Measurements from ENCODE around the gene EFR3B.

GRCh38 chr2:25201265-25201664, 159.4 kb downstream of the EFR3B start:
- TF ChIP-seq EP300 (IDR thresholded peaks at IDR 0.05; ENCODE audit: borderline replicate concordance in 1 of 2, low read depth in 1 of 2, low read length in 1 of 2), result no peak
- TF ChIP-seq FOXJ3 (CRISPR knock-in tag; IDR thresholded peaks at IDR 0.05), result no peak
- TF ChIP-seq, protein P1, sequence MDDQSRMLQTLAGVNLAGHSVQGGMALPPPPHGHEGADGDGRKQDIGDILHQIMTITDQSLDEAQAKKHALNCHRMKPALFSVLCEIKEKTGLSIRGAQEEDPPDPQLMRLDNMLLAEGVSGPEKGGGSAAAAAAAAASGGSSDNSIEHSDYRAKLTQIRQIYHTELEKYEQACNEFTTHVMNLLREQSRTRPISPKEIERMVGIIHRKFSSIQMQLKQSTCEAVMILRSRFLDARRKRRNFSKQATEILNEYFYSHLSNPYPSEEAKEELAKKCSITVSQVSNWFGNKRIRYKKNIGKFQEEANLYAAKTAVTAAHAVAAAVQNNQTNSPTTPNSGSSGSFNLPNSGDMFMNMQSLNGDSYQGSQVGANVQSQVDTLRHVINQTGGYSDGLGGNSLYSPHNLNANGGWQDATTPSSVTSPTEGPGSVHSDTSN (IDR thresholded peaks at IDR 0.05), result no peak
- TF ChIP-seq, protein P2, sequence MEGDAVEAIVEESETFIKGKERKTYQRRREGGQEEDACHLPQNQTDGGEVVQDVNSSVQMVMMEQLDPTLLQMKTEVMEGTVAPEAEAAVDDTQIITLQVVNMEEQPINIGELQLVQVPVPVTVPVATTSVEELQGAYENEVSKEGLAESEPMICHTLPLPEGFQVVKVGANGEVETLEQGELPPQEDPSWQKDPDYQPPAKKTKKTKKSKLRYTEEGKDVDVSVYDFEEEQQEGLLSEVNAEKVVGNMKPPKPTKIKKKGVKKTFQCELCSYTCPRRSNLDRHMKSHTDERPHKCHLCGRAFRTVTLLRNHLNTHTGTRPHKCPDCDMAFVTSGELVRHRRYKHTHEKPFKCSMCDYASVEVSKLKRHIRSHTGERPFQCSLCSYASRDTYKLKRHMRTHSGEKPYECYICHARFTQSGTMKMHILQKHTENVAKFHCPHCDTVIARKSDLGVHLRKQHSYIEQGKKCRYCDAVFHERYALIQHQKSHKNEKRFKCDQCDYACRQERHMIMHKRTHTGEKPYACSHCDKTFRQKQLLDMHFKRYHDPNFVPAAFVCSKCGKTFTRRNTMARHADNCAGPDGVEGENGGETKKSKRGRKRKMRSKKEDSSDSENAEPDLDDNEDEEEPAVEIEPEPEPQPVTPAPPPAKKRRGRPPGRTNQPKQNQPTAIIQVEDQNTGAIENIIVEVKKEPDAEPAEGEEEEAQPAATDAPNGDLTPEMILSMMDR (IDR thresholded peaks at IDR 0.05), result peak; percentile 39
- TF ChIP-seq FOXM1 (IDR thresholded peaks at IDR 0.05; ENCODE audit: low read depth), result no peak

Measured in SK-N-SH (cell line).